HEK293T (cell line): ENCODE measurements around the gene MOV10L1.

Experiments
- CTCF ChIA-PET: fragments of 350-600 bp; formaldehyde crosslinking; extraction: SDS; loops from one replicate; lab custom pipeline; 2021; ENCODE audit warnings: antibody characterized with exemption, inconsistent platforms; lab: Yijun Ruan, JAX
- POLR2A ChIA-PET: fragments of 350-600 bp; formaldehyde crosslinking; extraction: SDS; loops from one replicate; lab custom pipeline; 2020; ENCODE audit warnings: antibody characterized with exemption, inconsistent platforms; lab: Yijun Ruan, JAX
- DNase-seq: peaks from one replicate; pipeline ENCODE4 v3.0.0; 2012; ENCODE audit warnings: mixed read lengths; ENCODE audit errors: extremely low spot score
- ARNT ChIP-seq: fragments of 450-650 bp; IDR thresholded peaks from 2 replicates; pipeline ENCODE4 v1.6.1; 2017; ENCODE audit warnings: mild to moderate bottlenecking
- BHLHE40 ChIP-seq: fragments of 450-650 bp; IDR thresholded peaks from 2 replicates; pipeline ENCODE4 v1.6.1; 2016; ENCODE audit warnings: mild to moderate bottlenecking, moderate library complexity, borderline replicate concordance
- CTBP1 ChIP-seq: fragments of 450-650 bp; IDR thresholded peaks from 2 replicates; pipeline ENCODE4 v1.6.1; 2016; ENCODE audit warnings: borderline replicate concordance
- ELF4 ChIP-seq: fragments of 450-650 bp; IDR thresholded peaks from 2 replicates; pipeline ENCODE4 v1.6.1; 2017; ENCODE audit warnings: antibody characterized with exemption
- FOXA1 ChIP-seq: fragments of 450-650 bp; IDR thresholded peaks from 2 replicates; pipeline ENCODE4 v1.6.1; 2016; ENCODE audit warnings: mild to moderate bottlenecking
- FOXK2 ChIP-seq: fragments of 450-650 bp; IDR thresholded peaks from 2 replicates; pipeline ENCODE4 v1.6.1; 2016; ENCODE audit warnings: mild to moderate bottlenecking
- FOXM1 ChIP-seq: fragments of 450-650 bp; IDR thresholded peaks from 2 replicates; pipeline ENCODE4 v1.6.1; 2017; ENCODE audit warnings: mild to moderate bottlenecking, borderline replicate concordance
- HDGF ChIP-seq: fragments of 450-650 bp; IDR thresholded peaks from 2 replicates; pipeline ENCODE4 v1.6.1; 2017; ENCODE audit warnings: antibody characterized with exemption, borderline replicate concordance
- L3MBTL2 ChIP-seq: fragments of 450-650 bp; conservative IDR thresholded peaks from 2 replicates; pipeline ENCODE4 v1.6.1; 2016; ENCODE audit warnings: mild to moderate bottlenecking
- LEF1 ChIP-seq: fragments of 450-650 bp; IDR thresholded peaks from 2 replicates; pipeline ENCODE4 v1.6.1; 2017; ENCODE audit warnings: mild to moderate bottlenecking, borderline replicate concordance
- NFRKB ChIP-seq: fragments of 450-650 bp; IDR thresholded peaks from 2 replicates; pipeline ENCODE4 v1.6.1; 2016; ENCODE audit warnings: mild to moderate bottlenecking, moderate library complexity
- SP1 ChIP-seq: fragments of 450-650 bp; IDR thresholded peaks from 2 replicates; pipeline ENCODE4 v1.6.1; 2017
- SUZ12 ChIP-seq: fragments of 450-650 bp; IDR thresholded peaks from 2 replicates; pipeline ENCODE4 v1.6.1; 2016; ENCODE audit warnings: mild to moderate bottlenecking
- TARDBP ChIP-seq: fragments of 450-650 bp; IDR thresholded peaks from 2 replicates; pipeline ENCODE4 v1.6.1; 2016
- ZNF384 ChIP-seq: fragments of 450-650 bp; IDR thresholded peaks from 2 replicates; pipeline ENCODE4 v1.6.1; 2016
- TF ChIP-seq, protein P1 (sequence below): fragments of 450-650 bp; IDR thresholded peaks from 2 replicates; pipeline ENCODE4 v1.6.1; 2016

The MOV10L1 gene

DNA sequence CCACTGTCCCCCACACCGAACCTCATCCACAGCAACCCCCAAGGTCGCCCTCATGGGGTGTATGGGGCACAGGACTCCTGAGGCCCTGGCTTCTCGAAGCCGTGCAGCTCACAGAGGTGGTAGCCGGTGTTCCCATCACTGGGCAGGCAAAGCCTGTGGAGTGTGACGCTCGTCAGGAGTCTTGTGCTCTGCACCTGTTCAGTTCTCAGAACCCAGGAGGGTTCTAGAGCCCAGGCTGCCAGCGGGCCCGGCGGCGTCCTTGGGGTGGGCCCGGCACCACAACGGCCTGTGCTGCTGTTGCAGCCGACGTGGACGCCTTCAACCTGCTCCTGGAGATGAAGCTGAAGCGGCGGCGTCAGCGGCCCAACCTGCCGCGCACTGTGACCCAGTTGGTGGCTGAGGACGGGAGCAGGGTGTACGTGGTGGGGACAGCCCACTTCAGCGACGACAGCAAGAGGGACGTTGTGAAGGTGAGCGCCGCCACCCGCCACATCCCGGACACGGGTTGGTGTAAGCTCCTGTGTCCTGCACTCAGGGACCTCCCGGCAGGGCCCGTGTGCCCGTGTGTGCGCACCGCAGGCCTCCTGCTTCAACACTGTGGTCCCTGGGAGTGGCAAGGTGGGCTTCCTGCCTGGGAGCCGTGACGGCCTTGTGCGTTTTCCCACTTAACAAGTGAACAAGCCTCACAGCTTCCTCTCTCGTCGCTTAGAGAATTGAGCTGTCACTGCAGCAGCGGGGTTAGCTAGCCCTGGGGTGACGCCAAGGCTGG, 104.4 kb downstream of the MOV10L1 start:
- ChIA-PET POLR2A (no interaction called here), CTCF (no interaction called here)
- TF ChIP-seq ELF4 (no peak), FOXA1 (no peak), TARDBP (no peak), FOXM1 (no peak), BHLHE40 (no peak), SUZ12 (no peak), CTBP1 (no peak), L3MBTL2 (no peak), NFRKB (no peak), HDGF (no peak), LEF1 (no peak), FOXK2 (no peak), SP1 (no peak), ZNF384 (no peak), ARNT (no peak)
- TF ChIP-seq, protein P1, sequence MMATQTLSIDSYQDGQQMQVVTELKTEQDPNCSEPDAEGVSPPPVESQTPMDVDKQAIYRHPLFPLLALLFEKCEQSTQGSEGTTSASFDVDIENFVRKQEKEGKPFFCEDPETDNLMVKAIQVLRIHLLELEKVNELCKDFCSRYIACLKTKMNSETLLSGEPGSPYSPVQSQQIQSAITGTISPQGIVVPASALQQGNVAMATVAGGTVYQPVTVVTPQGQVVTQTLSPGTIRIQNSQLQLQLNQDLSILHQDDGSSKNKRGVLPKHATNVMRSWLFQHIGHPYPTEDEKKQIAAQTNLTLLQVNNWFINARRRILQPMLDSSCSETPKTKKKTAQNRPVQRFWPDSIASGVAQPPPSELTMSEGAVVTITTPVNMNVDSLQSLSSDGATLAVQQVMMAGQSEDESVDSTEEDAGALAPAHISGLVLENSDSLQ: no peak
- DNase-seq: no peak

DNA sequence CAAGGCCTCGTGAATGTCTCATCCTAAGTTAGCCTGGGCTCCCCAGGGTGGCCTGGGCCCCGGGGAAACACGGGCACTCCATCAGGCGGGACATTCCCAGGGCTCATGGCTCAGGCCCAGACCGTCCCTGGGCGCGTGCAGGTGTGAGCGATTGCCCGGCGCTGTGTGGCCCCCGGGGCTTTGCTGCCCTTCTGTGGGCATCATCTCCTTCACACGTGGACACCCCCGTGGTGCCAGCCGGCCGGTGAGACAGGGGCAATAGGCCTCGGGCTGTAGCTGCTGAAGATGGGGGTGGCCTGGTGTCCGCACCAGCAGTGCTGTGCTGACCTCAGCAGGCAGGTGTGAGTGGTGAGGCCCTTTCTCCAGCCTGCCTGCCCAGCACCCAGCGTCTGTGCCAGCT, 106.5 kb downstream of the MOV10L1 start:
- ChIA-PET CTCF (no interaction called here), POLR2A (interaction anchor here (1.0 kb wide), 1 partner anchor 46 kb away, joined by 4 read pairs; no protein-coding TSS in a partner anchor)
- no peak for DNase-seq
- TF ChIP-seq TARDBP: no peak
- TF ChIP-seq SP1: no peak
- TF ChIP-seq HDGF: no peak
- TF ChIP-seq ELF4: no peak
- TF ChIP-seq L3MBTL2: no peak
- TF ChIP-seq SUZ12: no peak
- no peak for TF ChIP-seq CTBP1
- no peak for TF ChIP-seq ZNF384
- TF ChIP-seq BHLHE40: no peak

DNA sequence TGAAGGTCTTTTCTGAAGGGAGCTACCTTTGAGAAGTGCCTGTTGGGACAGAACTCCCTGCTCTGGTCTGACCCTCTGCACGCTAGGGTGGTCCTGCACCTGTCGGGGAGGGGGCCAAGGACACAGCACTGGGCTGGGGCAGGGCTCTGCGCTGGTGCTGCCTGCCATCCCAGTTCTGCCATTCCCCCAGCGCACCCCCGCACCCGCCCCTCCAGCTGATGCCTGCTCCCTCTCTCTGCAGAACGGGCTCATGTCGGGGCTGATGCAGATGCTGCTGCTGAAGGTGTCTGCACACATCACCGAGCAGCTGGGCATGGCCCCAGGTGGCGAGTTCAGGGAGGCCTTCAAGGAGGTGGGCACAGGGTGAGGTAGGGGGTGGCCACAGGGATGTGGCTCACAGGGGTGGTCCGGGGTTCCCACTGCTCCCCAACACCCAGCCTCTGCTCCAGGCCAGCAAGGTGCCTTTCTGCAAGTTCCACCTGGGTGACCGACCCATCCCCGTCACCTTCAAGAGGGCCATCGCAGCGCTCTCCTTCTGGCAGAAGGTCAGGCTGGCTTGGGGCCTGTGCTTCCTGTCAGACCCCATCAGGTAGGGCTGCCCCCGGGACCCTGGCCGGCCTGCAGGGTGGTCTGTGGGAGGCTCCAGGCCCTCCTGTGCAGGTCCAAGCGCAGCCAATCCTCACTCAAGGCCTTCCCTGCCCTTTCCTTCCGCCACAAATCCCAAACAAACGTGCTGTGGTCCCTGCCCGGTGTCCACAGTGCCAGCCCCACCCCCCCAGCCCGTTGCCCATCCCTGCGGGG, 107.4 kb downstream of the MOV10L1 start:
- no peak for TF ChIP-seq SUZ12
- no peak for TF ChIP-seq FOXA1
- TF ChIP-seq ARNT: no peak
- no peak for TF ChIP-seq CTBP1
- DNase-seq: no peak
- ChIA-PET POLR2A (interaction anchor here (1.0 kb wide), 1 partner anchor 47 kb away, joined by 4 read pairs; no protein-coding TSS in a partner anchor), CTCF (no interaction called here)

DNA sequence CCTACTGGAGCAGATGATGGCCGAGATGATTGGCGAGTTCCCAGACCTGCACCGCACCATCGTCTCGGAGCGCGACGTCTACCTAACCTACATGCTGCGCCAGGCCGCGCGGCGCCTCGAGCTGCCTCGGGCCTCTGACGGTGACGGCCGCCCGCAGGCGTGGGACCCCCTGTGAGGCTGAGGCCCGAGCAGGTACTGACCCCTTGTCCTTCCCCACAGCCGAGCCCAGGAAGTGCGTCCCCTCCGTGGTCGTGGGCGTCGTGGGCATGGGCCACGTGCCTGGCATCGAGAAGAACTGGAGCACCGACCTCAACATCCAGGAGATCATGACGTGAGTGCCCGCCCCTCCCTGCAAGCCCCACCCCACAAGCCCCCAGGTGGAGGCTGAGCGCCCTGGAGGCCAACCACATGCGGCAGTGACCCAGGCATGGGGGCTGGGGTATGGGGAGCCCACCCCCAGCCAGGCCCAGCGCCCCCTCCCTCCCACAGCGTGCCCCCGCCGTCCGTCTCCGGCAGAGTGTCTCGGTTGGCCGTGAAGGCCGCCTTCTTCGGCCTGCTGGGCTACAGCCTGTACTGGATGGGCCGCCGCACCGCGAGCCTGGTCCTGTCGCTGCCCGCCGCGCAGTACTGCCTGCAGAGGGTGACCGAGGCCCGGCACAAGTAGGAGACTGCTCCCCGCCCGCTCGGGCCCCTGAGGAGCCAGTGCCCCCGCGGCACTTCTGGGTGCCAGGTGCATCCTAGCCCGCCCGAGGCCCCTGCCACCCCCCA, 108.2 kb downstream of the MOV10L1 start:
- POLR2A ChIA-PET: no interaction called here
- CTCF ChIA-PET: no interaction called here
- TF ChIP-seq L3MBTL2: no peak
- TF ChIP-seq TARDBP: no peak
- no peak for TF ChIP-seq SP1
- no peak for TF ChIP-seq LEF1
- no peak for TF ChIP-seq BHLHE40
- TF ChIP-seq FOXM1: no peak
- no peak for TF ChIP-seq ZNF384
- no peak for TF ChIP-seq FOXA1
- TF ChIP-seq SUZ12: no peak
- TF ChIP-seq ELF4: no peak
- TF ChIP-seq, protein P1: no peak
- TF ChIP-seq ARNT: no peak
- no peak for TF ChIP-seq CTBP1
- no peak for TF ChIP-seq HDGF
- no peak for TF ChIP-seq NFRKB
- TF ChIP-seq FOXK2: no peak
- no peak for DNase-seq

DNA sequence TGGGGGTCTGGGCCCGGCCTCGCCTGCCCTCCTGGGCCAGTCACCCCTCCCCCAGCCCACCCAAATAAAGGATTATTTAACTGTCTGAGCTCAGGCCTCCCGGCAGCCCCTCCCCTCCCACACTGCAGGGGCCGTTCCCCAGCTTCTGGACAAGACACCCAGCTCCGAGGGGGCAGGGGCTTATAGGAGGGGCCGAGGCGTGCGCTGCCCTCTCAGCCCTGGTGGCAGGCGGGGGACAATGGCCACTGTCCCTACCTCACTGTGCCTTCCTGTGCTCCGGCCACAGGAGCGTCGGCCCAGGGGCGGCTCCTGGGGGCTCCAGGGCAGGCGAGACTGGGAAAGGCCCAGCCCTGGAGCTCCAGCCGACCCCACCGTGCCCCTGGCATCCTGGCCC, 108.8 kb downstream of the MOV10L1 start:
- DNase-seq: no peak
- ChIA-PET POLR2A (no interaction called here), CTCF (no interaction called here)
- TF ChIP-seq LEF1: no peak
- no peak for TF ChIP-seq HDGF
- TF ChIP-seq ZNF384: no peak
- TF ChIP-seq ELF4: no peak
- TF ChIP-seq, protein P1: no peak
- no peak for TF ChIP-seq ARNT
